DND-41 (cell line): ENCODE measurements around the gene PEX11A.

Experiments
- ATAC-seq: fragments of 200-7000 bp; cut with Tn5 transposase; 3 replicates; pipeline ENCODE4 v1.9.1; 2021; ENCODE audit warnings: low read depth; ENCODE audit not compliant: insufficient read depth
- DNase-seq: peaks from one replicate; pipeline ENCODE4 v3.0.0-alpha.2; 2020
- H2AFZ ChIP-seq: 2 replicates; pipeline ENCODE4 v1.6.0; 2012; ENCODE audit warnings: low read depth, low read length
- H3K27ac ChIP-seq: 2 replicates; pipeline ENCODE4 v1.5.1; 2012; ENCODE audit warnings: low read length, inconsistent platforms
- H3K27me3 ChIP-seq: fragments of 200-600 bp; sonication (generic); 2 replicates; pipeline ENCODE4 v1.6.0; 2012; ENCODE audit warnings: low read length, mild to moderate bottlenecking, inconsistent platforms; ENCODE audit not compliant: insufficient read depth, poor library complexity
- H3K36me3 ChIP-seq: 2 replicates; pipeline ENCODE4 v1.5.1; 2012; ENCODE audit warnings: low read length, inconsistent platforms; ENCODE audit not compliant: insufficient read depth
- H3K4me1 ChIP-seq: 2 replicates; pipeline ENCODE4 v1.5.1; 2012; ENCODE audit warnings: mild to moderate bottlenecking, low read length; ENCODE audit not compliant: insufficient read depth
- H3K4me2 ChIP-seq: 2 replicates; pipeline ENCODE4 v1.6.0; 2012; ENCODE audit warnings: mild to moderate bottlenecking, moderate library complexity, low read length, inconsistent platforms; ENCODE audit not compliant: insufficient read depth
- H3K4me3 ChIP-seq, 2 experiments: fragments of 200-600 bp in 1 of 2; shearing (Covaris generic) in 1 of 2; 2 replicates each; pipeline ENCODE4 v1.5.1; 2012 to 2016; ENCODE audit warnings: inconsistent platforms in 2 of 2, low read length in 2 of 2, mild to moderate bottlenecking in 2 of 2, low read depth in 1 of 2, moderate library complexity in 1 of 2
- H3K79me2 ChIP-seq: 2 replicates; pipeline ENCODE4 v1.6.0; 2012; ENCODE audit warnings: low read length, inconsistent platforms; ENCODE audit not compliant: insufficient read depth
- H3K9ac ChIP-seq: 2 replicates; pipeline ENCODE4 v1.6.0; 2012; ENCODE audit warnings: low read depth, mild to moderate bottlenecking, inconsistent platforms, low read length, moderate library complexity
- H3K9me3 ChIP-seq: 2 replicates; pipeline ENCODE4 v1.5.1; 2012; ENCODE audit warnings: low read length, moderate library complexity, mild to moderate bottlenecking, inconsistent platforms; ENCODE audit not compliant: insufficient read depth, severe bottlenecking
- H4K20me1 ChIP-seq: 2 replicates; pipeline ENCODE4 v1.6.0; 2012; ENCODE audit warnings: low read length; ENCODE audit not compliant: insufficient read depth
- EZH2 ChIP-seq: IDR thresholded peaks from 3 replicates; pipeline ENCODE4 v1.6.1; 2012; ENCODE audit warnings: borderline replicate concordance, low read depth, mild to moderate bottlenecking, moderate library complexity, low read length, inconsistent platforms; ENCODE audit not compliant: severe bottlenecking
- TF ChIP-seq, protein P1 (sequence below): IDR thresholded peaks from 2 replicates; pipeline ENCODE4 v1.5.1; 2012; ENCODE audit warnings: borderline replicate concordance, low read length, moderate library complexity, mild to moderate bottlenecking; ENCODE audit not compliant: poor library complexity, severe bottlenecking; ENCODE audit errors: extremely low read depth

Gene PEX11A

DNA sequence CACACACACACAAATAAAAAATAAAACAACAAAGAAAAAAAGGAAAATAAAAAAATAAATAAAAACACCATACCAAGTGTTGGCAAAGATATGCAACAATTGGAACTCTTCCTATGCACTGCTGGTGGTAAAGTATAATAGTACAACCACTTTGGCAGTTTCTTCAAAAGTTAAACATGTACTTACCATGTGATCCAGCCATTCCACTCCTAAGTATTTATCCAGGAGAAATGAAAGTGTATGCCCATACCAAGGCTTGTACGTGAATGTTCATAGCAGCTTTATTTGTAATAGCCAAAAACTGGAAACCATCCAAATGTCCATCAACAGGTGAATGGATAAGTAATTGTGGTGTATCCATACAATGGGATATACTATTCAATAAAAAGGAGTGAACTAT is 17.0 kb upstream of the PEX11A start:
- Histone ChIP-seq H3K36me3 (no peaks in the 10 kb centered on the region), H3K79me2 (no peaks in the 10 kb centered on the region), H3K4me2 (no peak overlapping the region), H3K9me3 (no peaks in the 10 kb centered on the region), H2AFZ (no peak overlapping the region), H3K27ac (no peak overlapping the region), H4K20me1 (no peaks in the 10 kb centered on the region), H3K4me3 (no peak overlapping the region), H3K27me3 (peaks cover 4% of the 10 kb centered on the region), H3K4me1 (no peaks in the 10 kb centered on the region), H3K9ac (no peak overlapping the region)
- ATAC-seq (no peak), DNase-seq (no peak)
- TF ChIP-seq EZH2 = no peak
- TF ChIP-seq, protein P1, sequence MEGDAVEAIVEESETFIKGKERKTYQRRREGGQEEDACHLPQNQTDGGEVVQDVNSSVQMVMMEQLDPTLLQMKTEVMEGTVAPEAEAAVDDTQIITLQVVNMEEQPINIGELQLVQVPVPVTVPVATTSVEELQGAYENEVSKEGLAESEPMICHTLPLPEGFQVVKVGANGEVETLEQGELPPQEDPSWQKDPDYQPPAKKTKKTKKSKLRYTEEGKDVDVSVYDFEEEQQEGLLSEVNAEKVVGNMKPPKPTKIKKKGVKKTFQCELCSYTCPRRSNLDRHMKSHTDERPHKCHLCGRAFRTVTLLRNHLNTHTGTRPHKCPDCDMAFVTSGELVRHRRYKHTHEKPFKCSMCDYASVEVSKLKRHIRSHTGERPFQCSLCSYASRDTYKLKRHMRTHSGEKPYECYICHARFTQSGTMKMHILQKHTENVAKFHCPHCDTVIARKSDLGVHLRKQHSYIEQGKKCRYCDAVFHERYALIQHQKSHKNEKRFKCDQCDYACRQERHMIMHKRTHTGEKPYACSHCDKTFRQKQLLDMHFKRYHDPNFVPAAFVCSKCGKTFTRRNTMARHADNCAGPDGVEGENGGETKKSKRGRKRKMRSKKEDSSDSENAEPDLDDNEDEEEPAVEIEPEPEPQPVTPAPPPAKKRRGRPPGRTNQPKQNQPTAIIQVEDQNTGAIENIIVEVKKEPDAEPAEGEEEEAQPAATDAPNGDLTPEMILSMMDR = no peak

DNA sequence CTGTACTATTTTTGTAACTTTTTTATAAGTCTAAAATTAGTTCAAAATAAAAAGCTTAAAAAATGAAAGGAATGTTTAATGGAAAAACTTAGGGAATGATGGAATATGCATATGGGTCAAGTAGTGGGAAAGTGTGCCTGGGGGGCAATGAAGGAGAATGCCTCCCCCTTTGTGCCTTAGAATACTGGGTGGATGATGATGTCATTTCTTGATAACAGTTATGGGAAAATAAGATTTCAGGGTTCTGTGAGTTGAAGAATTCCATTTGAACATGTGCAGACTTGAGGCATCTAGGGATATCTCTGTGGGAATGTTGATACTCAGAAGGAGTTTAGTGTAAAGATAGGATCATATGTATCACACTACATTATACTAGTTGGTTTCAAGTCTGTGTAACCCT is 13.9 kb upstream of the PEX11A start:
- Histone ChIP-seq H3K4me2 (no peak overlapping the region), H3K36me3 (no peaks in the 10 kb centered on the region), H3K79me2 (no peaks in the 10 kb centered on the region), H2AFZ (no peak overlapping the region), H3K4me1 (no peaks in the 10 kb centered on the region), H3K4me3 (no peak overlapping the region), H3K9me3 (no peaks in the 10 kb centered on the region), H4K20me1 (no peaks in the 10 kb centered on the region), H3K27me3 (peaks cover 12% of the 10 kb centered on the region), H3K9ac (no peak overlapping the region), H3K27ac (no peak overlapping the region)
- TF ChIP-seq, protein P1 = no peak
- no peak for TF ChIP-seq EZH2
- DNase-seq = no peak
- no peak for ATAC-seq

DNA sequence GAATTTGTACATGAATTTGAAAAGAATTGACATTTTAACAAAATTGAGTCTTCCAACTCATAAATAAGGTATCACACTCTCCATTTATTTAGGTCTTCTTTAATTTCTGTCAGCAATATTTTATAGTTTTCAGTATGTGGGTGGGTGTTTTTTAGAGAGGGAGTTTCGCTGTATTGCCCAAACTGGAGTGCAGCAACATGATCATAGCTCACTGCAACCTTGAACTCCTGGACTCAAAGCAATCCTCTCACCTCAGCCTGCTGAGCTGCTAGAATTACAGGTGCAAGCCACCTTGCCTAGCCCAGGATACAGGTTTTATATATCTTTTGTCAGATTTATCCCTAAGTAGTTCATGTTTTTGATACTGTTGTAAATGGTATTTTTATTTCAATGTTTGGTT is 4.6 kb upstream of the PEX11A start:
- Histone ChIP-seq H3K4me1 (no peaks in the 10 kb centered on the region), H3K79me2 (no peaks in the 10 kb centered on the region), H3K4me2 (no peak overlapping the region), H3K27me3 (no peaks in the 10 kb centered on the region), H3K4me3 (no peak overlapping the region), H3K9me3 (no peaks in the 10 kb centered on the region), H3K9ac (no peak overlapping the region), H3K36me3 (no peaks in the 10 kb centered on the region), H4K20me1 (no peaks in the 10 kb centered on the region), H3K27ac (no peak overlapping the region), H2AFZ (no peak overlapping the region)
- TF ChIP-seq EZH2 = no peak
- TF ChIP-seq, protein P1 = no peak
- no peak for DNase-seq
- no peak for ATAC-seq

DNA sequence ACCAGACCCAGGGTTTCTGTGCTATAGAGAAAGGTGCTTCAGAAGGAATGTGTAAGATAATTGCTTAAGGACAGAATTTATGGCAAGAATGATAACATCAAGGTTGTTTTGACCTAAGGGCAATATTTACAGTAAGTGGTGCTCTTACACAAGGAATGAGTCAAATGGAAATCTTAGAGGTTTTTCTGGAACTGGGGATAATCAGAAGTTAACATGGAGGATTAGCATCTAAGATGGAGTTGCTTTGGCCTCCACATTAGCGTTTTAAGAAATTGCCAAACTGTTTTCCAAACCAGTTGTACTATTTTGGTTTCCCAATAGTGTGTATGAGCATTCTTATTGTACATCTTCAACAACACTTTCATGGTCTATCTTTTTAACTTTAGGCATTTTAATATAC is 3.1 kb upstream of the PEX11A start:
- H2AFZ ChIP-seq = no peak overlapping the region
- no peak overlapping the region for H3K27ac ChIP-seq
- no peaks in the 10 kb centered on the region for H3K36me3 ChIP-seq
- no peaks in the 10 kb centered on the region for H3K27me3 ChIP-seq
- H3K9ac ChIP-seq = no peak overlapping the region
- no peak for TF ChIP-seq EZH2
- TF ChIP-seq, protein P1 = no peak
- no peaks in the 10 kb centered on the region for H3K4me1 ChIP-seq
- H3K4me3 ChIP-seq = no peak overlapping the region
- H3K4me2 ChIP-seq = no peak overlapping the region
- ATAC-seq (no peak), DNase-seq (no peak)
- no peaks in the 10 kb centered on the region for H3K9me3 ChIP-seq
- H3K79me2 ChIP-seq = no peaks in the 10 kb centered on the region
- no peaks in the 10 kb centered on the region for H4K20me1 ChIP-seq
